Parathyroid adenoma (tissue), 2 donors: ENCODE measurements around the gene WDR12.

Experiments
- H2AFZ ChIP-seq: fragments of 300-600 bp; sonication (generic); one replicate; pipeline ENCODE4 v1.7.0; 2017; ENCODE audit warnings: antibody characterized with exemption, mild to moderate bottlenecking
- H3K27ac ChIP-seq: fragments of 300-600 bp; sonication (generic); one replicate; pipeline ENCODE4 v1.7.0; 2017
- H3K27me3 ChIP-seq: fragments of 300-600 bp; sonication (generic); one replicate; pipeline ENCODE4 v1.7.0; 2017; ENCODE audit warnings: low read length; ENCODE audit not compliant: control insufficient read depth, insufficient read depth
- H3K36me3 ChIP-seq: fragments of 300-600 bp; sonication (generic); one replicate; pipeline ENCODE4 v1.7.0; 2017; ENCODE audit warnings: low read length; ENCODE audit not compliant: control insufficient read depth, insufficient read depth
- H3K4me1 ChIP-seq: fragments of 300-600 bp; sonication (generic); one replicate; pipeline ENCODE4 v1.7.0; 2017; ENCODE audit warnings: control low read depth
- H3K4me2 ChIP-seq: fragments of 300-600 bp; sonication (generic); one replicate; pipeline ENCODE4 v1.7.0; 2017; ENCODE audit warnings: low read length
- H3K4me3 ChIP-seq: fragments of 300-600 bp; sonication (generic); one replicate; pipeline ENCODE4 v1.7.0; 2017; ENCODE audit warnings: low read depth, low read length
- H3K79me2 ChIP-seq: fragments of 300-600 bp; sonication (generic); one replicate; pipeline ENCODE4 v1.7.0; 2017; ENCODE audit warnings: control low read depth
- H3K9ac ChIP-seq: fragments of 300-600 bp; sonication (generic); one replicate; pipeline ENCODE4 v1.7.0; 2017; ENCODE audit warnings: mild to moderate bottlenecking
- H3K9me3 ChIP-seq: fragments of 300-600 bp; sonication (generic); one replicate; pipeline ENCODE4 v1.7.0; 2017; ENCODE audit warnings: low read length; ENCODE audit not compliant: control insufficient read depth
- TF ChIP-seq, protein P1 (sequence below): fragments of 300-600 bp; sonication (generic); IDR thresholded peaks from one replicate; pipeline ENCODE4 v1.7.0; 2017; ENCODE audit warnings: antibody characterized with exemption, mild to moderate bottlenecking
- donor health status: primary hyperparathyroidism.

WDR12 gene

DNA sequence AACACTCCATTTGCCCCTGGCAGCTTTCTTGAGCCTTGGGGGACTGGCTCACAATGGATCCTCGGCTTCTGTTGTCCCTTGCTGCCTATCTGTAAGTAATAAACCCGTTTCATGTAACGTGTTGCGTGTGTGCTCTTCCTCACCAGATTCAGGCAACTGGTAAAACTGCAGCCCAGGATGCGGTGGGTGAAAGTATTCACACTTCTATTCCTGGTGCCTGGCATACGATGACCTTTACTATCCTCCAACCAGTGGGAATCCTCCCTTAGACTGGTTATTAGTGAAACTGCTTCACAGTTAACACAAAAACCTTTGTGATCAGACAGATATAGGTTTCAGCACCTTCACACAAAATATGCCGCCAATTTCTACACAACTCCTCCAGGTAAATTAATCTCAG lies 26.3 kb downstream of the WDR12 start:
- Histone ChIP-seq H3K27me3 (no peaks in the 10 kb centered on the region), H3K4me3 (no peak overlapping the region), H3K36me3 (no peaks in the 10 kb centered on the region), H2AFZ (no peak overlapping the region), H3K9ac (no peak overlapping the region), H3K27ac (no peak overlapping the region), H3K4me1 (no peaks in the 10 kb centered on the region), H3K9me3 (no peaks in the 10 kb centered on the region), H3K4me2 (no peak overlapping the region), H3K79me2 (no peaks in the 10 kb centered on the region)
- TF ChIP-seq, protein P1, sequence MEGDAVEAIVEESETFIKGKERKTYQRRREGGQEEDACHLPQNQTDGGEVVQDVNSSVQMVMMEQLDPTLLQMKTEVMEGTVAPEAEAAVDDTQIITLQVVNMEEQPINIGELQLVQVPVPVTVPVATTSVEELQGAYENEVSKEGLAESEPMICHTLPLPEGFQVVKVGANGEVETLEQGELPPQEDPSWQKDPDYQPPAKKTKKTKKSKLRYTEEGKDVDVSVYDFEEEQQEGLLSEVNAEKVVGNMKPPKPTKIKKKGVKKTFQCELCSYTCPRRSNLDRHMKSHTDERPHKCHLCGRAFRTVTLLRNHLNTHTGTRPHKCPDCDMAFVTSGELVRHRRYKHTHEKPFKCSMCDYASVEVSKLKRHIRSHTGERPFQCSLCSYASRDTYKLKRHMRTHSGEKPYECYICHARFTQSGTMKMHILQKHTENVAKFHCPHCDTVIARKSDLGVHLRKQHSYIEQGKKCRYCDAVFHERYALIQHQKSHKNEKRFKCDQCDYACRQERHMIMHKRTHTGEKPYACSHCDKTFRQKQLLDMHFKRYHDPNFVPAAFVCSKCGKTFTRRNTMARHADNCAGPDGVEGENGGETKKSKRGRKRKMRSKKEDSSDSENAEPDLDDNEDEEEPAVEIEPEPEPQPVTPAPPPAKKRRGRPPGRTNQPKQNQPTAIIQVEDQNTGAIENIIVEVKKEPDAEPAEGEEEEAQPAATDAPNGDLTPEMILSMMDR: no peak

DNA sequence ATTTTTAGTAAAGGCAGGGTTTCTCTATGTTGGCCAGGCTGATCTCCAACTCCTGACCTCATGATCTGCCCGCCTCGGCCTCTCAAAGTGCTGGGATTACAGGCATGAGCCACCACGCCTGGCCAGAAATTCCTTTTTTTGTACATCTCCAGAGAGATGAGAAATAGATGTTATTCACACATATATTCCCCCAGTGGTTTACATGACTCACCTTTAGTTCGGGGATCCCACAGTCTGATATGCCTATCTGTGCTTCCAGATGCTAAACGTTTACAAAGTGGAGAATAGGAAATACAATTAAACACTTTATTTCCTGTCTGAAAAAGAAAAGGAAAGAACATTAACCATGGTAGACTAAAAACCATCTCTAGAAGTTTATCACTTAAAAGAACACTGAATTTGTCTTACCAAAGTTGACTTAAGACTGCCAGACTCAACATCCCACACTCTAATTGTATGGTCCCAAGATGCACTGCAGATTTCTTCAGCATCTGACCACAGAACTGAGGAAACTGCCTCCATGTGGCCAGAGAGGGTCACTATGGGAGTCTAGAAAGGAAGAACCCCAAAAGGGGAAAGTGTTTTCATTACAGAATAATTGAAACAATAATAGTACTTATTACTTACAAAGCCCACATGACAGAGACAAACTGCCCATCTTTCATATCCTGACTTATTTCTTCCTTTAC lies 27.3 kb downstream of the WDR12 start:
- Histone ChIP-seq H3K4me2 (no peak overlapping the region), H3K79me2 (no peaks in the 10 kb centered on the region), H3K9me3 (no peaks in the 10 kb centered on the region), H3K27me3 (no peaks in the 10 kb centered on the region), H3K27ac (no peak overlapping the region), H3K36me3 (no peaks in the 10 kb centered on the region), H3K4me1 (no peaks in the 10 kb centered on the region), H3K4me3 (no peak overlapping the region), H3K9ac (no peak overlapping the region), H2AFZ (no peak overlapping the region)
- TF ChIP-seq, protein P1: no peak

DNA sequence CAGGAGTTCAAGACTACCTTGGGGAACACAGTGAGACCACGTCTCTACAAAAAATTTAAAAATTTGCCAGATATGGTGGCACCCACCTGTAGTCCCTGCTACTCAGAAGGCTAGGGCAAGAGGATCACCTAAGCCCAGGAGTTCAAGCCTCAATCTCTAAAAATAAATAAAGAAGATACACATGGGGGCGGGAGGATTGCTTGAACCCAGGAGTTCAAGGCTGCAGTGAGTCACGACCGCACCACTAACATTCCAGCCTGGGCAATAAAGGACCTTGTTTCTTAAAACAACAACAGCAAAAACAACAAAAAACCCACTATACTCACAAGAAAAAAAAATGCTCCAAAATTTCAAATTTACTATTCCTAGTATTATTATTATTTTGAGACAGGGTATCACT lies 29.9 kb downstream of the WDR12 start:
- Histone ChIP-seq H3K9ac (no peak overlapping the region), H2AFZ (no peak overlapping the region)
- TF ChIP-seq, protein P1: no peak

DNA sequence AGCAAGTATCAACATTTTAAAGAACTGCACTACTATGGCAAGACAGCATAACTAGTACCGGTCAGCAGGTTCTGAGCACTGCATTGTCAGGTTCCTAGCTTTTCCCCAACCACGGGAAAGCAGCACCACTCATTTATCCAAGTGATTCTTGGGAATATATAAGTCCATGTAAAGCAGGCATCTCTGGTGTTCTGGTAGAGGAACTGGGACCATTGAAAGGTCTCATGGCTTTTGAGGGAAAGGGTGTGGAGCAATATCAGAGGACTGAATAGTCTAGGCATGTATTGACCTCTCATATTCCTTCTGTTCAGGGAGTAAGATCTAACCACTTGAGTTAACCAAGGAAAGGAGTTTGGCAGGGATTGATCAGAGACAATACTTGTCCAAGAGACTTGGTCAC lies 33.8 kb downstream of the WDR12 start:
- H3K9me3 ChIP-seq: no peaks in the 10 kb centered on the region
- no peaks in the 10 kb centered on the region for H3K36me3 ChIP-seq
- no peak overlapping the region for H3K27ac ChIP-seq
- H3K4me1 ChIP-seq: no peaks in the 10 kb centered on the region
- H3K79me2 ChIP-seq: no peaks in the 10 kb centered on the region
- no peak overlapping the region for H3K4me3 ChIP-seq
- H3K4me2 ChIP-seq: no peak overlapping the region
- TF ChIP-seq, protein P1: no peak
- no peak overlapping the region for H3K9ac ChIP-seq
- no peaks in the 10 kb centered on the region for H3K27me3 ChIP-seq
- H2AFZ ChIP-seq: no peak overlapping the region

More for the DNA sequence above, 29.9 kb downstream of the WDR12 start:
- Histone ChIP-seq H3K4me1 (no peaks in the 10 kb centered on the region), H3K27me3 (no peaks in the 10 kb centered on the region), H3K4me3 (no peak overlapping the region), H3K79me2 (no peaks in the 10 kb centered on the region), H3K36me3 (no peaks in the 10 kb centered on the region), H3K27ac (no peak overlapping the region), H3K4me2 (no peak overlapping the region), H3K9me3 (no peaks in the 10 kb centered on the region)
